Neural cell (in vitro differentiated cells): ENCODE data around the gene APBA1.

Source experiments
- CTCF ChIP-seq: fragments of 450-650 bp; IDR thresholded peaks from 2 replicates; pipeline ENCODE4 v1.5.1; 2014; ENCODE audit warnings: antibody characterized with exemption, mild to moderate bottlenecking, moderate library complexity; ENCODE audit not compliant: poor library complexity, severe bottlenecking
- EZH2 ChIP-seq: fragments of 200-600, 300-800 bp; shearing (Covaris generic), sonication (generic); IDR thresholded peaks from 2 replicates; pipeline ENCODE4 v1.6.1; 2014; ENCODE audit warnings: antibody characterized with exemption, low read length, borderline replicate concordance, mild to moderate bottlenecking; ENCODE audit not compliant: insufficient read depth, poor library complexity, severe bottlenecking
- MXI1 ChIP-seq: fragments of 450-650 bp; conservative IDR thresholded peaks from 2 replicates; pipeline ENCODE4 v1.6.1; 2014; ENCODE audit warnings: antibody characterized with exemption, mild to moderate bottlenecking; ENCODE audit not compliant: poor library complexity, severe bottlenecking

- TF ChIP-seq CTCF (no peak), EZH2 (no peak), MXI1 (no peak)
Measured at GRCh38 chr9:69429281-69429680, 242.9 kb downstream of the APBA1 start.
